Mesenchymal stem cell (in vitro differentiated cells and primary cell): ENCODE results near the gene SYNE1.

Source experiments
- DNase-seq: peaks from one replicate; pipeline ENCODE4 v3.0.0-alpha.2; 2013
- H2AFZ ChIP-seq: one replicate; pipeline ENCODE4 v1.6.1; 2013; ENCODE audit warnings: low read depth, mild to moderate bottlenecking, control low read depth, inconsistent platforms, low read length, moderate library complexity
- H2AK5ac ChIP-seq: 2 replicates; pipeline ENCODE4 v1.6.1; 2013; ENCODE audit warnings: low read length, moderate library complexity, mild to moderate bottlenecking, inconsistent platforms; ENCODE audit not compliant: severe bottlenecking
- H2BK120ac ChIP-seq: one replicate; pipeline ENCODE4 v1.6.1; 2013; ENCODE audit warnings: low read depth, mild to moderate bottlenecking, inconsistent platforms, low read length, moderate library complexity
- H2BK12ac ChIP-seq, 2 experiments: one replicate each; pipeline ENCODE4 v1.6.1; 2013; ENCODE audit warnings: inconsistent platforms in 2 of 2, low read length in 2 of 2, mild to moderate bottlenecking in 2 of 2, moderate library complexity in 2 of 2, control low read depth in 1 of 2
- H2BK15ac ChIP-seq: one replicate; pipeline ENCODE4 v1.6.1; 2013; ENCODE audit warnings: mild to moderate bottlenecking, low read depth, inconsistent platforms; ENCODE audit not compliant: poor library complexity, severe bottlenecking
- H2BK5ac ChIP-seq: 2 replicates; pipeline ENCODE4 v1.6.1; 2013; ENCODE audit warnings: low read depth, mild to moderate bottlenecking, low read length, control low read depth, inconsistent platforms; ENCODE audit not compliant: poor library complexity, severe bottlenecking
- H3K14ac ChIP-seq, 2 experiments: one replicate each; pipeline ENCODE4 v1.6.1; 2013; ENCODE audit warnings: inconsistent platforms in 2 of 2, low read length in 2 of 2, control low read depth in 1 of 2, mild to moderate bottlenecking in 1 of 2, moderate library complexity in 1 of 2
- H3K18ac ChIP-seq, 2 experiments: one replicate each; pipeline ENCODE4 v1.6.1; 2013; ENCODE audit warnings: inconsistent platforms in 2 of 2, low read length in 2 of 2, control low read depth in 1 of 2, low read depth in 1 of 2, mild to moderate bottlenecking in 1 of 2
- H3K23ac ChIP-seq, 2 experiments: one replicate each; pipeline ENCODE4 v1.6.1; 2013; ENCODE audit warnings: inconsistent platforms in 2 of 2, low read length in 2 of 2, mild to moderate bottlenecking in 2 of 2, moderate library complexity in 2 of 2, control low read depth in 1 of 2
- H3K27ac ChIP-seq: 2 replicates; pipeline ENCODE4 v1.5.1; 2013; ENCODE audit warnings: mild to moderate bottlenecking, moderate library complexity, low read length, control low read depth, inconsistent platforms; ENCODE audit not compliant: poor library complexity, severe bottlenecking
- H3K27me3 ChIP-seq, 2 experiments: 2 replicates each; pipeline versions ENCODE4 v1.6.1 to v1.7.0; 2013; ENCODE audit warnings: low read length in 2 of 2, mild to moderate bottlenecking in 2 of 2, moderate library complexity in 2 of 2, control low read depth in 1 of 2, inconsistent platforms in 1 of 2; ENCODE audit not compliant: control insufficient read depth in 1 of 2, insufficient read depth in 1 of 2
- H3K36me3 ChIP-seq, 2 experiments: 2 replicates each; pipeline versions ENCODE4 v1.6.1 to v1.7.0; 2013; ENCODE audit warnings: low read length in 2 of 2, control low read depth in 1 of 2, inconsistent platforms in 1 of 2, low read depth in 1 of 2, mild to moderate bottlenecking in 1 of 2; ENCODE audit not compliant: insufficient read depth in 2 of 2, control insufficient read depth in 1 of 2
- H3K4ac ChIP-seq, 2 experiments: one replicate each; pipeline ENCODE4 v1.6.1; 2013; ENCODE audit warnings: inconsistent platforms in 2 of 2, low read length in 2 of 2, mild to moderate bottlenecking in 2 of 2, moderate library complexity in 2 of 2, control low read depth in 1 of 2, low read depth in 1 of 2
- H3K4me1 ChIP-seq: 2 replicates; pipeline ENCODE4 v1.6.1; 2013; ENCODE audit warnings: low read depth, low read length, control low read depth; ENCODE audit not compliant: control insufficient read depth, insufficient read depth
- H3K4me2 ChIP-seq: 2 replicates; pipeline ENCODE4 v1.6.1; 2013; ENCODE audit warnings: low read length, mild to moderate bottlenecking, inconsistent platforms; ENCODE audit not compliant: poor library complexity, severe bottlenecking
- H3K4me3 ChIP-seq, 2 experiments: 2 replicates each; pipeline versions ENCODE4 v1.5.1 to v1.7.0; 2013; ENCODE audit warnings: low read length in 2 of 2, mild to moderate bottlenecking in 2 of 2, control low read depth in 1 of 2, low read depth in 1 of 2; ENCODE audit not compliant: insufficient read depth in 1 of 2
- H3K79me1 ChIP-seq: replicated peaks from 2 replicates; pipeline ENCODE4 v1.6.1; 2013; ENCODE audit warnings: mild to moderate bottlenecking, control low read depth, low read length, inconsistent platforms; ENCODE audit not compliant: poor library complexity, severe bottlenecking
- H3K9ac ChIP-seq: 2 replicates; pipeline ENCODE4 v1.7.0; 2013; ENCODE audit warnings: mild to moderate bottlenecking, low read length, moderate library complexity
- H3K9me3 ChIP-seq: 2 replicates; pipeline ENCODE4 v1.7.0; 2013; ENCODE audit warnings: mild to moderate bottlenecking, low read length; ENCODE audit not compliant: control insufficient read depth
- H4K8ac ChIP-seq: one replicate; pipeline ENCODE4 v1.6.1; 2013; ENCODE audit warnings: inconsistent platforms, mild to moderate bottlenecking, low read length, moderate library complexity
- H4K91ac ChIP-seq: one replicate; pipeline ENCODE4 v1.6.1; 2013; ENCODE audit warnings: mild to moderate bottlenecking, low read length, inconsistent platforms
- WGBS: methylation state at CpG from one replicate; pipeline ENCODE4 v1.1.7; 2013; ENCODE audit warnings: mixed read lengths; 5-methylcytosine and 5-hydroxymethylcytosine counted together

Gene SYNE1

DNA sequence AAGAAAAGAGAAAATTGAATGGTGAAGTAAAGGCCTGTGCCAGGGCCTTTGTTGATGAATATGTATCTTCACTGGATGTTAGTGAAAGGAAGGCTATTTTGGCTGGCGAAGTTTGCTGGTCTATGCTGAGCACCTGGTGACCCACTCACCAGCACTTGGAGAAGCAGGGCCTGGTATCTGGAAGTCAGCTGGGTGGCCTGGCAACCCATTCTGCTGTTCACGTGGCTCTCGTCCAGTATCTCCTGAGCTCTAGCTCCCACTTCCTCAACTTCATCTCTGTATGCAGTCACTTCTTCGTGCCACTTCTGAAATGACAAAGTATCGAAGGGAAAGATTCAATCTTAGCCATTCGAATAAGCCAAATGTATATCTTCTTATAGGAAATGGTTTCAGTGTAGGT is 283.7 kb downstream of the SYNE1 start:
- Histone ChIP-seq H3K4me1 (no peaks in the 10 kb centered on the region), H2BK120ac (no peak overlapping the region), H4K8ac (no peak overlapping the region), H4K91ac (no peak overlapping the region), H3K79me1 (peaks cover 1% of the 10 kb centered on the region), H3K4me2 (no peak overlapping the region), H3K9ac (no peak overlapping the region), H3K36me3 (peaks cover 21 to 84% of the 10 kb centered on the region in 2 experiments), H3K23ac (no peak overlapping the region), H2BK5ac (no peak overlapping the region), H3K18ac (no peak overlapping the region), H3K9me3 (no peaks in the 10 kb centered on the region), H3K4ac (no peak overlapping the region), H3K27ac (no peak overlapping the region), H3K4me3 (no peak overlapping the region), H2AFZ (no peak overlapping the region), H2BK15ac (no peak overlapping the region), H3K14ac (no peak overlapping the region), H3K27me3 (no peaks in the 10 kb centered on the region), H2AK5ac (no peak overlapping the region), H2BK12ac (no peak overlapping the region)
- 88% methylated on average over 4 of the region's 6 CpGs for WGBS
- no peak for DNase-seq

- Histone ChIP-seq H2BK12ac (no peak overlapping the region), H3K9me3 (no peaks in the 10 kb centered on the region), H2BK5ac (no peak overlapping the region), H3K9ac (no peak overlapping the region), H3K4me2 (no peak overlapping the region), H3K23ac (no peak overlapping the region), H3K14ac (no peak overlapping the region), H4K8ac (no peak overlapping the region), H3K4ac (no peak overlapping the region), H3K27me3 (no peaks in the 10 kb centered on the region), H2AK5ac (no peak overlapping the region), H3K18ac (no peak overlapping the region), H2BK15ac (no peak overlapping the region), H3K79me1 (peaks cover 2% of the 10 kb centered on the region), H3K36me3 (peaks cover 21 to 81% of the 10 kb centered on the region in 2 experiments), H4K91ac (no peak overlapping the region), H2AFZ (no peak overlapping the region), H2BK120ac (no peak overlapping the region), H3K4me1 (peaks cover 1% of the 10 kb centered on the region), H3K4me3 (no peak overlapping the region), H3K27ac (no peak overlapping the region)
- WGBS = 63% methylated on average over 3 of the region's 5 CpGs
- no peak for DNase-seq
Measured at GRCh38 chr6:152351742-152352141, 285.4 kb downstream of the SYNE1 start.

- no peak overlapping the region for H3K27ac ChIP-seq
- H2AFZ ChIP-seq = no peak overlapping the region
- H2AK5ac ChIP-seq = no peak overlapping the region
- H3K14ac ChIP-seq = no peak overlapping the region
- no peak overlapping the region for H2BK12ac ChIP-seq
- H3K9ac ChIP-seq = no peak overlapping the region
- no peak overlapping the region for H4K91ac ChIP-seq
- no peak overlapping the region for H2BK120ac ChIP-seq
- H2BK15ac ChIP-seq = no peak overlapping the region
- H3K36me3 ChIP-seq = peaks cover 26 to 86% of the 10 kb centered on the region in 2 experiments
- no peak for DNase-seq
- H3K23ac ChIP-seq = no peak overlapping the region
- no peaks in the 10 kb centered on the region for H3K27me3 ChIP-seq
- H2BK5ac ChIP-seq = no peak overlapping the region
- 94% methylated on average over 2 of the region's 2 CpGs for WGBS
- H4K8ac ChIP-seq = no peak overlapping the region
- peaks cover 2% of the 10 kb centered on the region for H3K79me1 ChIP-seq
- H3K4me3 ChIP-seq = no peak overlapping the region
- H3K4ac ChIP-seq = no peak overlapping the region
- peaks cover 1% of the 10 kb centered on the region for H3K4me1 ChIP-seq
- H3K18ac ChIP-seq = no peak overlapping the region
- no peaks in the 10 kb centered on the region for H3K9me3 ChIP-seq
- H3K4me2 ChIP-seq = no peak overlapping the region
Measured at GRCh38 chr6:152351110-152351509, 286.1 kb downstream of the SYNE1 start.

GRCh38 chr6:152348116-152348515 is 289.0 kb downstream of the SYNE1 start:
- Histone ChIP-seq H2BK15ac (no peak overlapping the region), H3K36me3 (peaks cover 29 to 88% of the 10 kb centered on the region in 2 experiments), H3K23ac (no peak overlapping the region), H2BK120ac (no peak overlapping the region), H3K79me1 (peaks cover 2% of the 10 kb centered on the region), H3K4me1 (peaks cover 1% of the 10 kb centered on the region), H3K27ac (no peak overlapping the region), H2AK5ac (no peak overlapping the region), H2AFZ (no peak overlapping the region), H2BK5ac (no peak overlapping the region), H3K9me3 (no peaks in the 10 kb centered on the region), H3K14ac (no peak overlapping the region), H3K18ac (no peak overlapping the region), H4K91ac (no peak overlapping the region), H3K27me3 (no peaks in the 10 kb centered on the region), H3K9ac (no peak overlapping the region), H2BK12ac (no peak overlapping the region), H3K4ac (no peak overlapping the region), H3K4me2 (no peak overlapping the region), H4K8ac (no peak overlapping the region), H3K4me3 (no peak overlapping the region)
- WGBS = 91% methylated on average over 4 of the region's 6 CpGs
- no peak for DNase-seq
